Amniotic stem cell (primary cell): ENCODE measurements around the gene SART3.
"Not testable (repeated sequence)": the region's sequence is repeated elsewhere in the genome, so short reads cannot be mapped to it uniquely, and the experiment has no call there.

Experiments
- DNase-seq: peaks from one replicate; lab custom pipeline; 2025; lab: John Stamatoyannopoulos, UW

The SART3 gene

GRCh38 chr12:108581311-108582227, 20.6 kb upstream of the SART3 start:
- no peak for DNase-seq

- no peak for DNase-seq
Measured at GRCh38 chr12:108580531-108580930, 19.6 kb upstream of the SART3 start.

- no peak for DNase-seq
Measured at GRCh38 chr12:108578813-108579212, 17.8 kb upstream of the SART3 start.

GRCh38 chr12:108578264-108578663, 17.3 kb upstream of the SART3 start:
- DNase-seq: no peak

GRCh38 chr12:108577458-108577857, 16.5 kb upstream of the SART3 start:
- DNase-seq: no peak

- DNase-seq: no peak
Measured at GRCh38 chr12:108576660-108577234, 15.8 kb upstream of the SART3 start.

- DNase-seq: no peak
Measured at GRCh38 chr12:108575199-108575912, 14.4 kb upstream of the SART3 start.

- DNase-seq: not testable (repeated sequence)
Measured at GRCh38 chr12:108574276-108574675, 13.3 kb upstream of the SART3 start.

- DNase-seq: no peak
Measured at GRCh38 chr12:108573317-108573716, 12.3 kb upstream of the SART3 start.

- DNase-seq: no peak
Measured at GRCh38 chr12:108572166-108572790, 11.3 kb upstream of the SART3 start.

GRCh38 chr12:108571609-108572165, 10.7 kb upstream of the SART3 start:
- no peak for DNase-seq

- DNase-seq: peak; percentile 38
Measured at GRCh38 chr12:108570743-108571608, 10.0 kb upstream of the SART3 start.

- no peak for DNase-seq
Measured at GRCh38 chr12:108568338-108569154, 7.6 kb upstream of the SART3 start.

- DNase-seq: no peak
Measured at GRCh38 chr12:108567406-108568337, 6.7 kb upstream of the SART3 start.

- no peak for DNase-seq
Measured at GRCh38 chr12:108566452-108566851, 5.5 kb upstream of the SART3 start.

- DNase-seq: no peak
Measured at GRCh38 chr12:108565976-108566375, 5.0 kb upstream of the SART3 start.

- DNase-seq: no peak
Measured at GRCh38 chr12:108565146-108565545, 4.2 kb upstream of the SART3 start.

- DNase-seq: no peak
Measured at GRCh38 chr12:108564724-108565123, 3.8 kb upstream of the SART3 start.

- DNase-seq: no peak
Measured at GRCh38 chr12:108563804-108564151, 2.8 kb upstream of the SART3 start.
